Stimulated activated CD4-positive, alpha-beta T cell treated with anti-CD3 and anti-CD28 coated beads, Interleukin-12 subunit alpha, Interleukin-12 subunit beta, amount 100 ng/mL, for 48 hours (primary cell): Measurements from ENCODE around the gene HSD3B2.

ENCODE experiments used
- DNase-seq, 3 donors: peaks; one replicate each; pipeline ENCODE4 v3.0.0-alpha.2; 2020; ENCODE audit warnings: low read depth in 2 of 3, low spot score in 1 of 3

The HSD3B2 gene

DNA sequence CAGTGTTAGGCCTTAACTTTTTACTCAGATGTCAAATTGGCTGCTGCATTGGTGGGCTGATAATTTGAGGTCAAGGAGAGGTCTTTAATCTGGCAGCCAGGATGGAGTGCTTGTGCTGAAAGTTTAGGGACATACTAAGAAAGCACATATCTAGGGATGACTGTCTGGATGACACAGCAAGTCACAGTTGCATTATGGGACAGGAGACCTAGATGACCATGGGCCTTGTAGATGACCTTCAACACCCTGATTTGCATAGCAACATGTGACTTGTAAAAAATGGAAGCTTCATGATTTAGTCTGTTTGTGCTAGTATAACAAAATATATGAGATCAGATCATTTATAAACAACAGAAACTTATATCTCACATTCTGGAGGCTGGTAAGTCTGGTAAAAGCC is 18.0 kb upstream of the HSD3B2 start:
- DNase-seq, result no peak

- DNase-seq, result no peak
These were observed 17.0 kb upstream of the HSD3B2 start for GRCh38 chr1:119397986-119398385.

DNA sequence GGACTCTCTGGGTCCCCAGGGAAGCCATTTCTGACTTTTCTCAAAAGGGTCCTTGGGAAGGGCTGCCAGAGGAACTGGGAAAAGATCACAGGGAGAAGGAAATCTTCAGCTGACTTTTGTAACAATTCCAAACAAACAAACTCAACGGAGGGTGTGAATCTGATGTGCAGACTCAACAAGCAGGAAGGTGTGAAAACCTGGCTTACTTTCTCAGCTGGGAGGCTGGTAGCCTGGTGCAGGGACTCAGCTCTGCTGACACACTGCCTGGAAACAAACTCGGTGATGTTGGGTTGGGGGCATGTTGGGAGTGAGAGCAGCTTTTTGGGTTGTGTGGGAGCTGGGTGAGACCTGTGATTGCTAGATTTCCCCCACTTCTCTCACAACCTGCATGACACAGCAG is 10.2 kb upstream of the HSD3B2 start:
- DNase-seq, result no peak

DNA sequence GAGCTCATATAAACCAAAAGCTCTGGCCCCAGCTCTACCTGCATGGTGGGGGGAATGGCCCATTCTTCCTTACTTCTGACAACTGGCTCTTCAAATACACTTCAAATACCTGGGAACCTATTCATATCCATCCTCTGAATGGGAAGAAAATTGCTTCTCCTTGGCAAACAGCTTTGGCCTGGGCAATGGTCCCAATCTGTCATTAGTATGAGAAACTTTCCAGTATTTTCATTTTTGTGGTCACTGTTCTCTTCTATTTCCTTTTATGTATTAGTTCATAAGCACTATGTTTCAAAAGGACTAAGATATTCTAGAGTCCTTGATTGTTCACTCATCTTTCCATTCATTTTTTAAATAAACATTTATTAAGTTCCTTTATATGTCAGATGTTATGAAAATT is 5.2 kb upstream of the HSD3B2 start:
- no peak for DNase-seq

DNA sequence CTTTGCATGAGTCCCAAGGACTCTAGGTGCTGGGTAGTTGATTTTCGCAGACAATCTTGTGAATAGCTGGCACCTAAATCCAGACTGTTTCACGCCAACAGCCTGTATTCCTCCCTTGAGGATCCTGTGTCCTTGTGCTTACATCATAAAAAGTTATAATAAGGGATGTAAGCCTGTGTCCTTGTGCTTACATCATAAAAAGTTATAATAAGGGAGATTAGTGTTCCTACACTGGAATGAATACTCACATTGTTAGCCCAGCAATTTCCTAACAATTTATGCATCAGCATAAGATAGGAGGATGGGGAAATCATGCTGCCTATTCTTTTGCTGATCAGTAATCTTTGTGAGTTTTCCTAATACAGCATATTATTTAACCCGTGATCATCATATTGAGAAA is 4.0 kb upstream of the HSD3B2 start:
- no peak for DNase-seq

DNA sequence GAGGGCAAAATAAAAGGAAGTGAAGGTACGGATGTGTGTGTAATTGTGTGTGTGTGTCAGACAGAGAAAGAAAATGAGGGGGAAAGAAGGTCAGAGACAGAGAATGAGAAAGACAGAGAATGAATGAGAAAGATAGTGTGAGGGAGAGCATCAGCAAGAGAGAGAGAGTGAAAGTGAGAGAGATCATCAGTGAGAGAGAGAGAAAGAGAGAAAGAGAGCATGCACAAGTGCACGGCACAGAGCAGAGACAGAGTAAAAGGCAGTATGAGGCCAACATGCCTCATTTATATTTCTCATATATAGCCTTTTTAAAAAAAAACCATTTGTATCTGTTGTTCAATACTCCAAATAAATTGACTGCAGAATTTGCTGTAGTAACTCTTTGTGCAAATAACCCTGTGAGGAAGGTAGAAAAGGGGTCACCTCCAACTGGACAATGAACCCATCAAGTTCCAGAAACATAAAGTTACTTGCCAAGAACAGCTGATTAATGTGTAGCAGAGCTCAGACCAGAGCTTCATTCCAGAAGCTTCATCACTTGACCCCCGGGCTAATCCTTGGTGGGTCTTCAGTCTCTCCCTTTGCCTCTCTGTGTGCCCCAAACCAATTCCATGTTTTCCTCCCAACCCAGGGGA is 1.2 kb downstream of the HSD3B2 start:
- DNase-seq, result no peak

GRCh38 chr1:119419109-119419508 is 4.2 kb downstream of the HSD3B2 start:
- no peak for DNase-seq

- no peak for DNase-seq
These were observed 5.7 kb downstream of the HSD3B2 start for GRCh38 chr1:119420638-119421037.

DNA sequence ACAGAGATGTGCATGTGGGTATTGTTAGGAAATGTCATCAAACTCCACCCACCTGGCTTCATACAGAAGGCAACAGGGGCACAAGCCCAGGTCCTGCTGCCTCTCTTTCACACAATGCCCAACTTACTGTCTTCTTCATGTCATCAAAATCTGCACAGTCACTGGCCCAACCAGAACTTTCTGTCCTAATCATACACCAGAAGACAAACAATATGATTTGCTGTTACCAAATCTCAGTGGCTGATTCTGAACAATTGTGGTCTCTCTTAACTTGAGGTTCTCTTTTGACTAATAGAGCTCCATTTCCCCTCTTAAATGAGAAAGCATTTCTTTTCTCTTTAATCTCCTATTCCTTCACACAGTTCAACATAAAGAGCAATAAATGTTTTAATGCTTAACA is 7.7 kb downstream of the HSD3B2 start:
- no peak for DNase-seq

DNA sequence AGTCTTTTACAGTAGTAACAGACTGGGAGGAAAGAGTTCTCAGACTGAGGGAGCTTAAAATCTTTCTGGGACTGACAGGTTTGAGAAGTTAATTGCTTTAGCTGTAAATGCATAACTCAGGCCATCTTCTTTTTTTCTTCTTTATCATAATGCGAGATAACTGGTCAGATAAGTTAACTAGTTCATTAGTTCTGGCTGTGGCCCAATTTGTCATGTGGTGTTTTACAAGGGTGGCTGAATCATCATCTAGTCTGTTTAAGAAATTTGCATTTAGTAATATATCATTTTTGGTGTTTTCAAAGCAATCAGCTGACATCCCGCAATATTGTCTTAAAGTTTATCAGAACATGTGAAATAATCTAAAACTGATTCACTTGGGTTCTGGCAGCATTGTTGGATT is 14.0 kb downstream of the HSD3B2 start:
- DNase-seq, result no peak

DNA sequence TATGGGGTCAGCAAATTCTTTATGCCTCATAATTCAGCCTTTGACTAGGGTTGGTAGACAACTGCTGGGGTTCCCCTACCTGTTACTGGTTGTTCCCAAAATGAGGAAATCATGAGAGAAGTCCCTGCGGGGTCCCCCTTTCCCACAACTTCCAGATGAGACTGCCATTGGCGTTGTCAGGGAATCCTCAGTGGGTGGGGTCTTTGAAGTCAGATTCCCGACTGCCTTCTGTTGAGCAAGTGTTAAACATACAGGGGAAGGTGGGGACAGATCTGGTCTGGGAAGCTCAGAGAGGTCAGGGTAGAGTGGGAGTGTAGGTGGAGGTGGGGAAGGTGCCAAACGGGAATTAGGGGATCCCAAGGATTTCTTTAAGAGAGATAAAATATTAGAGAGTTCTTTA is 14.7 kb downstream of the HSD3B2 start:
- no peak for DNase-seq

DNA sequence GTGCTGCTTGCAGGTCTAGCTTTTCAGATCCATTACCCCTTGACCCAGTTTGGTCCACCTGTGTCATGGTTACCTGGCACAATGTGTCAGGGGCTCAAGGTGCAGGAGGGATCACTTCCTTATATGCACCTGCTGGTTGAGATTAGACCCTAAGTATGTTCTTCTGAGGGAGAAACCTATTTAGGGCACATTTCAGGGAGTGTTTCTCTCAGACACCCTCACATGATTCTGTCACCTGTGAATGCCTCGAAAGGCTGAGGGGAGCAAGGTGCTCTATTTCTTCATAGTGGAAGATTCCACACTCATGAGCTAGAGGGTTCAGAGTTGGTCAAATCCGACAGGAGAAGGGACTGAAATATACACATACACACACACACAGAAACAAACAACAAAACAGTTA is 15.5 kb downstream of the HSD3B2 start:
- no peak for DNase-seq

GRCh38 chr1:119431836-119432235 is 16.9 kb downstream of the HSD3B2 start:
- no peak for DNase-seq

DNA sequence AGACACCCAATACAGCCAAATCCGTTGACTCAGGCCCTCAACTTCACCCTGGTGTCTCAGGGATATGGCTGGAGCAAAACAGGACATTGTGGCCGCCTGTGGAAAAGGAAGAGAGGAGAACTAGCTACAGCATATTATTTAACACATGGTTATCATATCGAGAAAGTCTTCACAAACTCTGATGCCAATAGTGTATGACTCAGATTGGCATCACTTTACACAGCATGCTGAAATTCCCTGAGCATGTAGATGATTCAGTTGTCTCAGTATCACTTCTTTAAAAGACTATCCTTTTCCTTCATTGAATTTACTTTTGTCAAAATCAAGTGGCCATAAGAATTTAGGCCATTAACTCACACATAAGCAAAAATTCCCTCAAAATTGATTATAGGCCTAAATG is 20.1 kb downstream of the HSD3B2 start:
- no peak for DNase-seq

GRCh38 chr1:119438761-119439160 is 23.8 kb downstream of the HSD3B2 start:
- no peak for DNase-seq

GRCh38 chr1:119440721-119441307 is 25.9 kb downstream of the HSD3B2 start:
- no peak for DNase-seq

DNA sequence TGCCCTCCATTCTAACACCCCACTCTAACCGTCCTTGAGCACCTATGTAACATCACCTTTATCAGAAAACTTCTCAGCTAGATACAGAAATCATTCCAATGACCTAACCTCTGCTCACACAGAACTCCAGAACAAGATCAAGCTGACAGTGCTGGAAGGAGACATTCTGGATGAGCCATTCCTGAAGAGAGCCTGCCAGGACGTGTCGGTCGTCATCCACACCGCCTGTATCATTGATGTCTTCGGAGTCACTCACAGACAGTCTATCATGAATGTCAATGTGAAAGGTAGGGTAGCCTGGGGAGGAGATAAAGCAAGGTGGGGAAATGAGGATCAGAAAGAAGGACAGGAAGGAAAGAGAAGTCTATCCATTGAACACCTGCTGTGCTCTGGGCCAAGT is 27.8 kb downstream of the HSD3B2 start:
- no peak for DNase-seq

DNA sequence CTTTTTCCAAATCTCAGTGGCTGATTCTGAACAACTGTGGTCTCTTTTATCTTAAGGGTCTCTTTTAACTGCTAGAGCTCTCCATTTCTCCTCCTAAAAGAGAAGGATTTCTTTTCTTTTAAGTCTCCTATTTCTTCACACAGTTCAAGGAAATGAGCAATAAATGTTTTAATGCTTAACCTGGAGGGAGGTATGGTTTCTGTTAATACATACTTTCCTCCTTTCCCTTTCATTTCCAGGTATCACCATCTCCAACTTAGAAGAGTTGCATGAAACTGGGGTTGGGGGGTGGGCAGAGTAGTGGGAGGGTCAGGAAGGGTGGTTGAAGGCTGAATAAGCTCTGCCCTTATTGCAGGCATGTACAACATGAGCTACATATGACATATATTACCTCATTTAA is 31.4 kb downstream of the HSD3B2 start:
- DNase-seq, result no peak

DNA sequence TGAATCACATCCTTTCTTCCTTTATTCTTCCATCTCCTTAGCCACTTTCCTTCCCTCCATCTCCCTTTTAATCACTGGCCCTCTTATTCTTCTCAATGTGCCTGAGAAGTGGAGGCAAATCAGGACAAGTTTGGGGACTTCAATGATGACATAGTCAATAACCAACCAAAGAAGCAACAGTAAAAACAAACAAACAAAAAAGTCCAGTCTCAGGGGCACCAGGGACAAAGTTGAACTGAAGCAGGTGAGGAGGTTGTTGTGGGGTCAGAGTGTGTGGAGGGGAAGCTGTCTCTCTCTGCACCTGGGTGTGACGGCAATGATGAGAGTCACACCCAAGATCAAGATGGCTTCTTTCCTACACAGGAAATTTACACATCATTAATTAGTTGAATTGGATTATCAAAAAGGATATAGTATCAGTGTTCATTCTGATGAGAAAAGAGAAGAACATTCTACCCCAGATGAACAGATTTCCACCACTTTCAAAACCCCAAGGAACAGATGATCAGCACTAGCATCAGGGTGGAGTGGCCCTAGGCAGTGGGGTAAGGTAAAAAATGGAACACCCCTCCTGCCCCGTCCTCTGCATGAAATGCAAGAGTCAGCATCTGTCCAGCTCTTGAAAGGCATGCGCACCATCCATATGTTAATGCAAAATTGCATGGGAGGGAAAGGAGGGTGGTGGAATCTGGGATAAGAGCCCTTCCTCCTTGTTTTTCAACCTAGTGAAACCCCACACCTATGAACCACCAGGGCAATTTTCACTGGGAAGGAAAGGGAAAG is 32.6 kb downstream of the HSD3B2 start:
- DNase-seq, result no peak

DNA sequence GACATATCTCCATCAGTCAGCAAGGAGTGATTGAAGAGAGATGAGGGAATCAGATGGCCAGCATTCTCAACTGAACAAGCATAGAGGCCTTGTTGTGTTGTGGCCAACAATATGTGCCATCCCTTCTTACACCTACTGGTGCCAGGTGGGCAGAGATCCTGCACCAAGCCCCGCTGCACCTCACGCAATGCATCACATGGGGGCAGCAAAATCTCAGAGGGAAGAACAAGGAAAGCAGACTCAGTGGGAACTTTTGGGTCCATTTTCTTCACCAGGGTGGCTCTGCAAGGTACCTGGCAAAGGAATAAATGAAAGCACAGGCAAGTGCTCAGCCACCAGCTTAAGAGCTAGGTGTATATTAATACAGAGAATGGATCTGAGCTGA is 33.2 kb downstream of the HSD3B2 start:
- DNase-seq, result no peak

- no peak for DNase-seq
These were observed 35.0 kb downstream of the HSD3B2 start for GRCh38 chr1:119449971-119450370.

DNA sequence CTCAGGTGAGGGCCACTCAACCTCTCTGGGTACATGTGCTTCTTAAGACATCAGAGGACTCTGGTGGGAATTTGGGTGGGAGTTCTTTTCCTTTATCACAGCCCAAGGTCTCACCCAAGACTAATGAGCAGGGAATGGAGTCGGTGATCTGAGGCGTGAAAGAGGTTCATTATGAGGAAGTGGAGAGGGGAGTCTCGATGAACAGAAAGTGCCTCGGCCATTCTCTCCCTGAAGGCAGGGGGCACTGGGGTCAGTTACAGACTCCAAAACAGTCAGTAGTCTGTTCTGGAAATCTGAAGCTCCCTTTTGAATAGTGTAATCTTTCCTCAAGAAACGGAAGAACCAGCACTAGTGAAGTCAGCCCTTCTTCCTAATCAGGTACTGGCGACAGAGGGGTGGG is 36.2 kb downstream of the HSD3B2 start:
- no peak for DNase-seq

GRCh38 chr1:119452091-119452490 is 37.1 kb downstream of the HSD3B2 start:
- no peak for DNase-seq
